ENCODE results near the gene PREX1.
"Not testable (repeated sequence)": the region's sequence is repeated elsewhere in the genome, so short reads cannot be mapped to it uniquely, and the experiment has no call there.

Gene PREX1

DNA sequence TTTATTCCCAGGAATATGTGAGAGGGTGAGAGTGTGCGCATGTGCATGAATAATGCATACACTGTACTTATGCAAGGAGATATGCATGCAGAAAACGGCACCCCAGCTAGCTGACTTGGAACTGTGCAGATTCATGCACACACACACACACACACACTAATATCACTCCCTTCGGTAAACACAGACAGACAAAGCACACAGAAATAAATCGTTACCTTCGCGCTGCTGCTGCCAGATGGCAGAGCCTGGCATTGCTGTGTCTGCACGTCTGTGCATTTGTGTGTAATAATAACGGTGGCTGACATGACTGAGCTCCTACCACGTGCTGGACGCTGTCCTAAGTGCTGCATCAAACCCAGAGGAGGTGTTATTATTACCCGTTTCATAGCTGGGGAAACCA, 36.8 kb downstream of the PREX1 start:
- peak; percentile 89 for DNase-seq

DNA sequence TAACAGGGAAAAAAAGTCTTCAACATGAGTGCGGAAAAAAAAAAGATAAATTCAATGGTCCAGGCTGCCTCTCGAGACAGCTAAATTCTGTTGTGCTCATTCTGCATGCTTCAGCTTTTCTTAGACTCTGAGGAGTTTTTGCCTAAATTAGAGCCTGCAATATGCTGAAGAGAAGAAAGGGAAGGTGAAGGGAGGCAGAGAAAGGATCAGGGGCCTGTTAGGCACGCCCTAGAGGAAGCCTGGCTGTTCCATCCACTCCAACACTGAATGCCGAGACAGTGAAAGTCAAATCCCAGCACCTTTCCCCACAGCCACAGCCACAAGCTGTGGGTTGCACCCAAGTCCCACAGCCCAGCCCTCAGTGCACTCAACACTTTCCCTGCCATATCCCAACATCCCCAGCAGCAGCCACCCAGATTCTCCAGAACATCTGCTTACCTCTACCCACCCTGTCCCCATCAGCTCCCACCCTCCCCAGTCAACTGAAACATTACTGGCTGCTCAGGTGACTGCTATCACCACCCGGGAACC, 37.3 kb downstream of the PREX1 start:
- DNase-seq = no peak

DNA sequence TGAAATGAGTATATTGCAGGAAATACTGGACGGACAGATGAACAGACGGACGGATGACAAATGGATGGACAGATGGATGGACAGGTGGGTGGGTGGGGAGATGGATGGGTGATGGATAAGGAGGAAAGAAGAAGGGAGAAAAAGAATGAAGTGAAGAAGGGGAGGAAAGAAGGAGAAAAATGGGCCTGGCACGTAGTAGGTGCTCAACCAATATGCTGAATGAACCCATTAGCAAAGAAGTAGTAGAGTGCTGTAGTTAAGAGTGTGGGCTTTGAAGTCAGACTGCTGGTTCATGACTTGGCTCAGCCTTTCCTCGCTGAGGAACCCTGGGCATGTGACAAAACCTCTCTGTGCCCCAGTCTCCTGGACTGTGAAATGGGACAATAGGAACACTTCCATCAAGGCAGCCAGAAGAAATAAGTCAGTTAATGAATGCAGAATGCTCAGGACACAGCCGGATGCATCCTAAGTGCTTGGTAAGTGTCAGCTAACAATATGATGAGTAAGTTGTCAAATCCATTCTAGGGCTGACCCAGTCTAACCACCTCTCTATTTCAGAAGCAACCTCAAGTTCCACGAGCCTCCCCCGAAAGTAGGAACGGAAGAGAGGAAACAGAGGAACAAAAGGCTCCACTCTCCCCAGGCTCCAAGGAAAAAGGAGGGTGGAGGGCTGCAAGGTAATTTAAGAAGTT, 37.9 kb downstream of the PREX1 start:
- DNase-seq = no peak

DNA sequence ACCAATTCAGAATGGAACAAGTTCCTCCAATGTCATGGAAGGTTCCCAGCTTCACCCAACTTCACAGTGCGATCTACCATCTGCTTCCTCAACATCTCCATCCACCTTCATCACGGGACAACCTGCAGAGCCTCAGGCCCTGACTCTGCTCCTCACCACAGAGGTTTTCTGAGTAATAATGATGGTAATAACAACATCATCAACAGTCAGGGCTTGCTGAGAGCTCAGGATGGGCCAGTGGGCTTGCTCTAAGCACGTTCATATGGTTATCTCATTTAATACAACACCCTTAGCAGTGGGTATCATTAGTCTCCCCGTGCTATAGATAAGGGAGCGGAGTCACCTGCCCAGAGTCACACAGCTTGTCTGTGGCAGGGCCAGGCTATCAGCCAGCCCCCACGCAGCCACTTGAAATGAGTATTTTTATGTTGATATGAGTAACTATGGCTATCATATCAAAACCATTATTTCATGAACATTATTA, 38.6 kb downstream of the PREX1 start:
- DNase-seq = no peak

DNA sequence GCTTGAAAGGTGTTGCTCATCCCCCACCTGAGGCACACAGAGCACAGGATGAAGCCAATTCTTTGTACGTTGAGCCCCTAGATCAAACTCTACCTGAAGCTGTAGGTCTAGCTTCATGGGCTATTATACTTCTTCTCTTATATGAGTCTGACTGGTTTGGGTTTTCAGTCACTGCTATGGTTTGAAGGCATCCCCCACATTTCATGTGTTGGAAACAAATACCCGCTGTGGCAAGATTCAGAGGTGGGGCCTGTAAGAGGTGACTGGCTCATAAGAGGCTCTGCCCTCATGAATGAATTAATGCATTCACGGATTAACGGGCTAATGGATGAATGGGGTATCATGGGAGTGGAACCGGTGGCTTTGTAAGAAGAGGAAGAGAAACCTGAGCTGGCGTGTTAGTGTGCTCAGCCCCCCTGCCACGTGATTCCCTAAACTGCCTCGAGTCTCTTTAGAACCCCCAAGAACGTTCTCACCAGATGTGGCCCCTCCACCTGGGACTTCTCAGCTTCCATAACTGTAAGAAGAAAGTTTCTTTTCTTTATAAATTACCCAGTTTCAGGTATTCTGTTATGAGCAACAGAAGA, 39.2 kb downstream of the PREX1 start:
- no peak for DNase-seq

DNA sequence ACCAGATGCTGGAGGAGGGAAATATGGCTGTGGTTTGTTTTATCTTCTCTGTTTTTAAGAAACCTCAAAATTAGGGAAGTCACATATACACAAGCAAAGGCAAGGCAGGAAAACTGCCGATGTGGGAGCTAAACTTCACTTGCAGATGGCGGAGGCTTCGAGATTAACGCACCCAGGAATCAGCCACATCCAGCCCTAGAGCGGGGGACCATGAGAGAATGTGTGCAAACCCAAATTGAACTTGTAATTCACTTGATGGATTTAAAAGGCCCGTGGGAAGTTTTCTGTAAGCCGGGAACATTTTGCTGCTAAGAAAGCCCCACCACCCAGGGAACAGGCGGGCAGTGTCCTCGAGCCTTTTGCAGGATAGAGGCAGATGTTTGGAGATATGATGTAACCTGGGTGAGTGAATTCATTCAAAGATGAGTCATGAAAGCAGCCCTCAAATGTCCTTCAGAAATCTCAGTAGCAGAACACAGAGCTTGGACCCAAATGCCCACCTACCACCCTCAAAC, 39.9 kb downstream of the PREX1 start:
- no peak for DNase-seq

DNA sequence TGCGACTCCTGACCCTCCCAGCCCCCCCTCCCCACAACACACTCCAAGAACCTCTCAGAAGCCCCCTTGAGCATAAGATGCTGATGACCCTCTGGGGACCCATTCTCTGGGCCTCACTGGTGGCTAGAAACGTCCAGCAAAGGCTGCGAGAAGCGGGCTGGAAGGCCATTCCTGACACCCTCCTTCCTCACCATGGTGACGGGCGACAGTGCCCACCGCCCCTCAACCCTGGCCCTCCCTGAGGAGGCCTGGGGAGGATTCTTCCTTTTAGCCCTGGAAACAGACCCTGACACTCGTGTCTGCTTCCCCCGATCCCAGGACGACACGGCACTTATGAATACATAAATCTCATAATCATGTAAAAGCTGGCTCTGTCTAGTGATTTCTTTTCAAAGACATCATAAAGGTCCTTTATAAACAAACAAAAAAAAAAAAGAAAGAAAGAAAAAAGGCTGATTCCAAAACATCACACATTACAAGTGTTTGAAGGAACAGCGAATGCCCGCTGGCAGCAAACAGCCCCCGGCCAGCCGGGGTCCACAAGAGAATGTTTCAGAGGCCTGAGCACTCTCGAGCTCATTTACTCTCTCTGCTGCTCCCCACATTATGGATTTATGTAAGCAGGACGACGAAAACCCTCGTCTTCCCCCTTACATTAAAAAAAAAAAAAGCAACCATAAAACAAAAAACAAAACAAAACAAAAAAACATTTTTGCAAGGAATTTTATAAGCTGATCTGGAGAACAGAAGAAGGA, 40.7 kb downstream of the PREX1 start:
- DNase-seq = no peak

DNA sequence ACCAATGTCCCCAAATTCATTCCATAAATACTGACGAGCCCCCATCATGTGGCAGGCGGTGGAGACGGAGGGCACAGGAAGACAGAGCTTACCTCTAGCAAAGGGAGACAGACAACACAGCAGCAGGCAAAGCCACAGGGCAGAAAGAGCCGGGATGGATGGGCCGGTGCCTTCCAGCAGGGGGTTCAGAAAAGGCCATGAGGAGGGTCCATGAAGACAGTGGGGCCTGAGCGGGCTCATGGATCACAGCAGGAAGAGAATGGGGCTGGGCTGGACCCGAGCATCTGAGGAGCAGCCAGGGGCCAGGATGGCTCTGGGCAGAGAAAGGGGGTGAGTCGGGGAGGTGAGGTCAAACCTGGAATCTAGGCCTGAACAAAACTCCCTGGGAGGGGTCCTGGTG, 42.0 kb downstream of the PREX1 start:
- DNase-seq = no peak

- no peak for DNase-seq
These were observed 42.5 kb downstream of the PREX1 start for GRCh38 chr20:48785256-48785655.

DNA sequence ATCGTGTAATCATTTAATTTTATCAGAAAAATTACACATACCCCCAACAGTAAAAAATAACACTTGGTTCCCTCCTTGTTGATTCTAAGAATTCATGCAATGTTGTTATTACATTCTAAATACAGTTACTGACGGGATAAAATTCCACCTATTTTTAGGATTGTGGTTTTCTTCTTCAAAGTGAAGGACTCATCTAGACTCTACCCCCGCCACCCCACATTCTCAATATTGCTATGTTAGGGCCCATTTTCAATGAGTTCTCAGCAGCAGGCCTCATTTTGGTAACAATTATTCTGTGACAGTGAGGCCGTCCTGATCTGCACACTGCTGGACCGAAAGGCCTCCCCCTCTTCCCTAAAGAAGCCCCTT, 43.5 kb downstream of the PREX1 start:
- DNase-seq = no peak

GRCh38 chr20:48783533-48784272, 44.1 kb downstream of the PREX1 start:
- DNase-seq = no peak

DNA sequence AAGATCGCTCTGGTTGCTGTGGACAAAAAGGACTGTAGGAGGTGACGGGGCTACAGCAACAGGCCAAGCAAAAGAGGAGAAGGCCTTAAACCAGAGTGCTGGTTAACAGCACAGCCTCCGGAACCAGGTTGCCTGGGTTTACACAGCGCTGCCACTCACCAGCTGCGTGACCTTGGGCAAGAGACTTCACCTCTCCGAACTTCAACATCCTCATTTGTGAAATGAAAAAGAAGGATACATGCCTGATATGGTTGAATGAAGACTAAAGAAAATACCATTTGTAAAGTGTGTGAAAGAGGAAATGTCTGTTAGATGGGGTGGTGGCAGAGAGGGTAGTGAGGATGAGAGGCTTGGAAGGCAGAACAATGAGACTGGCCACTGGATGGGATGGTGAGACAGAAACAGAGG, 44.9 kb downstream of the PREX1 start:
- no peak for DNase-seq

DNA sequence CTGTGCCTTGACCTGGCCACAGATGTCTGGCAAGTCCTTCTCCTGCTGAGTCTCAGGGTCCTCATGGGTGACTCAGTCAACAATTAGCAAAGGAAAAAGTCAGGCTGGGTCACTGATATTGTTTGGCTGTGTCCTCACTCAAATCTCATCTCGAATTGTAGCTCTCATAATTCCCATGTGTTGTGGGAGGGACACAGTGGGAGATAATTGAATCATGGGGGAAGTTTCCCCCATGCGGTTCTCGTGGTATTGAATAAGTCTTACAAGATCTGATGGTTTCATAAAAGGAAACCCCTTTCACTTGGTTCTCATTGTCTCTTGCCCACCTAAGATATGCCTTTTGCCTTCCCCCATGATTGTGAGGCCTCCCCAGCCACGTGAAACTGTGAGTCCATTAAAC, 45.7 kb downstream of the PREX1 start:
- DNase-seq = no peak

GRCh38 chr20:48781634-48782033, 46.2 kb downstream of the PREX1 start:
- DNase-seq = no peak

DNA sequence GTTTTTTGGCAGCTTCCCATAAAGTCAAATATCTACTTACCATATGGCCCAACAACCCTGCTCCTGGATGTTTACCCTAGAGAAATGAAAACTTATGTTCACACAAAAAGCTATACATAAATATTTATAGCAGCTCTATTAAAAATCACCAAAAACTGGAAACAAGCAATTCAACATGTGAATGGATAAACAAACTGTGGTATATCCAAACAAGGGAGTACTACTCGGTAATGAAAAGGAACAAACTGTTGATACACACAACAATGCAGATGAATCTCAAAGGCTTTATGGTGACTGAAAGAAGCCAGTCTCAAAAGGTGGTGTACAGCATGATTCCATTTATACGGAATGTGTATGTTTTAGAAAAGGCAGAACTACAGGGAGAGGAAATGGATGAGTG, 48.4 kb downstream of the PREX1 start:
- DNase-seq = no peak

DNA sequence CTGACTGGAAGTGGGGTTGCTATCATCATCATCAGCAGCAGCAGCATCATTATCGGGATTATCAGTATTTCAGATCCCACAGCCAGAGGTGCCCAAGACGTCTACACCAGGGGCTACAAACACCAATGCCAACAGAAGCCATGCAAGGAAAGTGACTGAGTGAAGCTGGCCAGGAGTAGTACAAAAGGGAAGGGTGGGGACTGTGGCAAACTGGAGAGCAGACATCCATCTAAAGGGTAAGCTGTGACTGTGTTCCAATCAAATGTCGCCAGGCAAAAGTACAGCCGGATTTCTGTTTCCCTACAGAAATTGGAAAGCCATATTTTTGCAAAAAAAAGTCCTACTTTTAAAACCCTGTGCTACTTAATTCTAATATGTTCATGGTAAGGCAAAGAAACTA, 50.0 kb downstream of the PREX1 start:
- no peak for DNase-seq

- DNase-seq = no peak
These were observed 50.8 kb downstream of the PREX1 start for GRCh38 chr20:48777005-48777404.

DNA sequence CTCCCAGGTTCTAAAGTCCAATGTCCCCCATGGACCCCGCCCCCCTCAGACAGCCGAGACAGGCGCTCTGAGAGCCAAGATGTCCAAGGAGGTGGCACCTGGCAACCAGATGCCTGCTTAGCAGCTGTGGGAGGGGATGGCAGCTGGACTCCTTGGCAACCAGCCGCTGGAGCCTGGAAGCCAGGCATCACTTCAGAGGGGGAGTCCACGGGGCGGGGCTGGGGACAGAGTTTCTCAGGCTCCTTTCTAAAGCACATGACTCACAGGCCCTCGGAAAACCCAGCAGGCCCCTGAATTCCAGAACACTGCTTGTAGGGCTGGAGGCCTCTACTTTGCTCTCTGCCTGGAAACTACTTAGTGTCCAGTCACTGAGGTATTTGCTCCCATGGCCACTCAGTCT, 51.5 kb downstream of the PREX1 start:
- no peak for DNase-seq

GRCh38 chr20:48775545-48775944, 52.3 kb downstream of the PREX1 start:
- not testable (repeated sequence) for DNase-seq

DNA sequence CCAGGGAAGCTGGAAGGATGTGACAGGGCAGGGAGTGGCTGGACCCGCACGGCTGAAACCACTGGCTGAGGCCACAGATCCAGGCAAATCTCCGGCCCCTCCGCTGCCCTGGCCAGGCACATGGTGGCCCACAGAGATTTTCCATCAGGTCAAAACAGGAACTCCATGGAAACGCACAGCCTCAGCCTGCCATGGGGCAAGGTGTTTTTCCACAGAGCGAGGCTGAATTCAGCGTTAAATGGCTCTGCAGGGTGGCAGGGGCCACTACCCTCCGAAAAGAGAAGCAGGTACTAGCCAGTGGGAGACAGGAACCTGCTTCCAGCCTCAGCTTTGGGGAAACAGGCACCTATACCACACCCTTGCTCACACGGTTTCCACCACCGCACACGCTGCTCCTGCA, 53.1 kb downstream of the PREX1 start:
- DNase-seq = no peak

GRCh38 chr20:48773837-48774418, 53.9 kb downstream of the PREX1 start:
- no peak for DNase-seq

GRCh38 chr20:48772183-48772976, 55.4 kb downstream of the PREX1 start:
- DNase-seq = no peak
